ENCODE data around the gene HBE1.

- TF ChIP-seq CTCF (IDR thresholded peaks at IDR 0.05) (no peak), POLR2A (IDR thresholded peaks at IDR 0.05; ENCODE audit: low read depth) (no peak), POLR2AphosphoS5 (IDR thresholded peaks at IDR 0.05) (no peak)
Measured at GRCh38 chr11:5243816-5244180, 25.9 kb downstream of the HBE1 start.
